Body of pancreas (tissue), 4 donors: ENCODE results near the gene KCNG4.

Experiments used
- POLR2A ChIP-seq, 3 donors: fragments of 450-650 bp; IDR thresholded peaks; one replicate each; pipeline ENCODE4 v1.6.1; 2016; ENCODE audit warnings: antibody characterized with exemption in 3 of 3, mild to moderate bottlenecking in 2 of 3
- TF ChIP-seq, protein P1 (sequence below), 7 experiments: fragments of 450-650 bp in 4 of 7; fragments of 200-600 bp in 3 of 7; sonication (generic) in 3 of 7; IDR thresholded peaks; one replicate each; pipeline ENCODE4 v1.5.1; 2016 to 2019; ENCODE audit warnings: antibody characterized with exemption in 7 of 7

DNA sequence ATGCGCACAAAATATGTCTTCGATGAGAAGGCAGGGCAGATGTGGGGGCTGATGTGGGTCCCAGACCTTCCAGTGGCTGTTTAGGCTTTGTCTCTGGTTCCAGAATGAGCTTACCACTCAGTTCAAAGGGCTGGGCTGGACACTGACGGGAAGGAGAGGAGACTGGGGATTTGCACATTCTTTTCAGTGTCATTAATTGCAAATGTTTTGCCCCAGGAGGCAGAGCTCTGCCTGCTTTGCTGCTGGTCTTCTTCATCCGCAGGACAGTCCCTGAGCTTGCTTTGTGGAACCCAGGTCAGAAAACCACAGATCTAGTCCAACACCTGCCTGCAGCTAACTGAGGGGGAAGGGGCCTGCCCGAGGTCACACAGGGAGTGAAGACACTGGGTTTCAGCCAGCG lies 20.9 kb downstream of the KCNG4 start:
- TF ChIP-seq, protein P1, sequence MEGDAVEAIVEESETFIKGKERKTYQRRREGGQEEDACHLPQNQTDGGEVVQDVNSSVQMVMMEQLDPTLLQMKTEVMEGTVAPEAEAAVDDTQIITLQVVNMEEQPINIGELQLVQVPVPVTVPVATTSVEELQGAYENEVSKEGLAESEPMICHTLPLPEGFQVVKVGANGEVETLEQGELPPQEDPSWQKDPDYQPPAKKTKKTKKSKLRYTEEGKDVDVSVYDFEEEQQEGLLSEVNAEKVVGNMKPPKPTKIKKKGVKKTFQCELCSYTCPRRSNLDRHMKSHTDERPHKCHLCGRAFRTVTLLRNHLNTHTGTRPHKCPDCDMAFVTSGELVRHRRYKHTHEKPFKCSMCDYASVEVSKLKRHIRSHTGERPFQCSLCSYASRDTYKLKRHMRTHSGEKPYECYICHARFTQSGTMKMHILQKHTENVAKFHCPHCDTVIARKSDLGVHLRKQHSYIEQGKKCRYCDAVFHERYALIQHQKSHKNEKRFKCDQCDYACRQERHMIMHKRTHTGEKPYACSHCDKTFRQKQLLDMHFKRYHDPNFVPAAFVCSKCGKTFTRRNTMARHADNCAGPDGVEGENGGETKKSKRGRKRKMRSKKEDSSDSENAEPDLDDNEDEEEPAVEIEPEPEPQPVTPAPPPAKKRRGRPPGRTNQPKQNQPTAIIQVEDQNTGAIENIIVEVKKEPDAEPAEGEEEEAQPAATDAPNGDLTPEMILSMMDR (IDR thresholded peaks at IDR 0.05), result no peak
- no peak for TF ChIP-seq POLR2A (IDR thresholded peaks at IDR 0.05)
